ENCODE measurements around the gene TECPR1.

The TECPR1 gene

GRCh38 chr7:98191668-98192431, 60.2 kb downstream of the TECPR1 start:
- TF ChIP-seq EZH2phosphoT487 (IDR thresholded peaks at IDR 0.05; ENCODE audit: low read length): no peak
- Histone ChIP-seq H3K9me2 (replicated peaks; ENCODE audit: insufficient read depth, low read length) (no peaks in the 10 kb centered on the region), H3K36me3 (replicated peaks; ENCODE audit: insufficient read depth, low read length) (no peaks in the 10 kb centered on the region; the same call in 1 of the 2 replicates), H3K9ac (ENCODE audit: low read length) (no peak overlapping the region), H2AFZ (ENCODE audit: low read length) (no peak overlapping the region), H3F3A (ENCODE audit: insufficient read depth, low read length) (no peaks in the 10 kb centered on the region), H3K4me3 (ENCODE audit: low read length) (no peak overlapping the region), H3K27ac (ENCODE audit: low read length) (no peak overlapping the region), H3K4me1 (ENCODE audit: low read length) (no peaks in the 10 kb centered on the region), H3K79me2 (ENCODE audit: low read length) (0 out of 2 replicates have a peak, but pooled peaks cover 4% of the 10 kb centered on the region), H3K27me3 (replicated peaks; ENCODE audit: insufficient read depth, low read length) (no peaks in the 10 kb centered on the region), H4K20me1 (ENCODE audit: insufficient read depth, low read length) (no peaks in the 10 kb centered on the region), H3K4me2 (ENCODE audit: low read depth, low read length) (no peak overlapping the region), H3K9me3 (replicated peaks; ENCODE audit: insufficient read depth, low read length) (no peaks in the 10 kb centered on the region)
- DNase-seq: no peak

DNA sequence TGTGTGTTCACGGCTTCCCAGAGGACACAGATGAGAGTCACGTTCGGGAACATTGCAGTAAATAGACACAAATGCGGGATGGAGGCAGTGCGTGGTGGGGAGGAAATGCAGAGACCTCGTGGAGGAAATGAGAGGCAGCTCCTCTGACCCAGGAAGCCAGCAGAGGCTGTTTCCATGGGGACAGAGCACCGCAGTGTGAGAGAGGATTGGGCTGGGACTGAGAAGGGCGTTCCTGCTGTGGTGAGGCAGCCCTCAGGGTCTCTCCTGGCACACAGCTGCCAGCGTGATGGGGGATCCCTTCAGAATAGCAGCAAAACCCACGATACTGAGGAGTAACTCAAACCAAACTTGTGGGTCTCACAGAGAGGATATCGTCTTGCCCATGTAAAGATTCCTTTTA, 62.5 kb downstream of the TECPR1 start:
- Histone ChIP-seq H3K79me2 (ENCODE audit: low read length) (no peaks in the 10 kb centered on the region), H3K9me3 (replicated peaks; ENCODE audit: insufficient read depth, low read length) (no peaks in the 10 kb centered on the region), H4K20me1 (ENCODE audit: insufficient read depth, low read length) (no peaks in the 10 kb centered on the region), H3K27me3 (replicated peaks; ENCODE audit: insufficient read depth, low read length) (no peaks in the 10 kb centered on the region), H3K9me2 (replicated peaks; ENCODE audit: insufficient read depth, low read length) (no peaks in the 10 kb centered on the region), H3K4me1 (ENCODE audit: low read length) (no peaks in the 10 kb centered on the region), H3K9ac (ENCODE audit: low read length) (no peak overlapping the region), H2AFZ (ENCODE audit: low read length) (no peak overlapping the region), H3K4me2 (ENCODE audit: low read depth, low read length) (no peak overlapping the region), H3K4me3 (ENCODE audit: low read length) (no peak overlapping the region), H3F3A (ENCODE audit: insufficient read depth, low read length) (no peaks in the 10 kb centered on the region), H3K36me3 (replicated peaks; ENCODE audit: insufficient read depth, low read length) (no peaks in the 10 kb centered on the region; the same call in 1 of the 2 replicates), H3K27ac (ENCODE audit: low read length) (no peak overlapping the region)
- no peak for TF ChIP-seq EZH2phosphoT487 (IDR thresholded peaks at IDR 0.05; ENCODE audit: low read length)
- no peak for TF ChIP-seq EZH2 (optimal IDR thresholded peaks at IDR 0.05; ENCODE audit: low read depth, low read length)
- no peak for TF ChIP-seq CTCF (IDR thresholded peaks at IDR 0.05; ENCODE audit: low read length)
- DNase-seq: no peak

- H3K9me3 ChIP-seq (replicated peaks; ENCODE audit: insufficient read depth, low read length): no peaks in the 10 kb centered on the region
- H3K4me1 ChIP-seq (ENCODE audit: low read length): no peaks in the 10 kb centered on the region
- no peaks in the 10 kb centered on the region for H3F3A ChIP-seq (ENCODE audit: insufficient read depth, low read length)
- H3K4me3 ChIP-seq (ENCODE audit: low read length): no peak overlapping the region
- H3K27me3 ChIP-seq (replicated peaks; ENCODE audit: insufficient read depth, low read length): no peaks in the 10 kb centered on the region
- H3K9ac ChIP-seq (ENCODE audit: low read length): no peak overlapping the region
- no peak for DNase-seq
- no peak overlapping the region for H3K4me2 ChIP-seq (ENCODE audit: low read depth, low read length)
- H3K27ac ChIP-seq (ENCODE audit: low read length): no peak overlapping the region
- no peaks in the 10 kb centered on the region for H4K20me1 ChIP-seq (ENCODE audit: insufficient read depth, low read length)
- H3K79me2 ChIP-seq (ENCODE audit: low read length): no peaks in the 10 kb centered on the region
- H2AFZ ChIP-seq (ENCODE audit: low read length): no peak overlapping the region
- no peak for TF ChIP-seq EZH2 (optimal IDR thresholded peaks at IDR 0.05; ENCODE audit: low read depth, low read length)
- no peaks in the 10 kb centered on the region for H3K36me3 ChIP-seq (replicated peaks; ENCODE audit: insufficient read depth, low read length)
- no peaks in the 10 kb centered on the region for H3K9me2 ChIP-seq (replicated peaks; ENCODE audit: insufficient read depth, low read length)
These were observed 64.9 kb downstream of the TECPR1 start for GRCh38 chr7:98187138-98187502.

DNA sequence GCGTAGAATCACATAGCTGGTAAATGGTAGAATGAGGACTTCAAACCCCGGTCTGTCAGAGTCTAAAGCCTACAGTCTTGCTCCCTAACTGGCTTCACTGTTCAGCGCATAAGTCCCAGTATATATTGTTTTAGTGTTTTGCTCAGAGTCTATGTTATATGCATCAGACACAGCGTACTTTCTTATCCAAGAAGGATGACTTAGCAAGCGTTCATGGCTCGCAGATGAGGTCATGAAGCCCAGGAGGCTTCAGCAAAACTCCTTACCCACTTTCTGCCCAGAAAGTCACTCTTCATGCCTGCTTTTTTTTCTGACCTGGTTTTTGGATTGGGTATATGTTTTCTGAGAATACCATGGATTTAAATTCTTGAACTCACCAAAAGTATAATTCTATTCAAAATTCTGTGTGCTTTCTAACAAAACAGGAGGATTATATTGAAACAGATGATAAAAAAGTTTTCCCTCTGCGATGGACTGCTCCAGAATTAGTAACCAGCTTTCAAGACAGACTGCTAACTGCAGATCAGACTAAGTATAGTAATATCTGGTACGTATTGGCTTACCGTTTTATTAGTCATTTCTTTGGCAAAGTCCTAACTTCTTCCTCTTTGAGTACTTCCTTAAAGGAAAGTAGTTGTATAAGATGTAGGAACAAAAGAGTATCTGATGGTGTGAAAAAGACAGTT, 65.4 kb downstream of the TECPR1 start:
- Histone ChIP-seq H3K9me2 (replicated peaks; ENCODE audit: insufficient read depth, low read length) (no peaks in the 10 kb centered on the region), H3K4me1 (ENCODE audit: low read length) (no peaks in the 10 kb centered on the region), H3K4me3 (ENCODE audit: low read length) (no peak overlapping the region), H2AFZ (ENCODE audit: low read length) (no peak overlapping the region), H4K20me1 (ENCODE audit: insufficient read depth, low read length) (no peaks in the 10 kb centered on the region), H3F3A (ENCODE audit: insufficient read depth, low read length) (no peaks in the 10 kb centered on the region), H3K36me3 (replicated peaks; ENCODE audit: insufficient read depth, low read length) (no peaks in the 10 kb centered on the region), H3K27ac (ENCODE audit: low read length) (no peak overlapping the region), H3K27me3 (replicated peaks; ENCODE audit: insufficient read depth, low read length) (no peaks in the 10 kb centered on the region), H3K4me2 (ENCODE audit: low read depth, low read length) (no peak overlapping the region), H3K9ac (ENCODE audit: low read length) (no peak overlapping the region), H3K9me3 (replicated peaks; ENCODE audit: insufficient read depth, low read length) (no peaks in the 10 kb centered on the region), H3K79me2 (ENCODE audit: low read length) (no peaks in the 10 kb centered on the region)
- DNase-seq: no peak
- TF ChIP-seq EZH2 (optimal IDR thresholded peaks at IDR 0.05; ENCODE audit: low read depth, low read length) (no peak), EZH2phosphoT487 (IDR thresholded peaks at IDR 0.05; ENCODE audit: low read length) (no peak), CTCF (IDR thresholded peaks at IDR 0.05; ENCODE audit: low read length) (no peak)
